ENCODE data around the gene IMPDH1.

The IMPDH1 gene

DNA sequence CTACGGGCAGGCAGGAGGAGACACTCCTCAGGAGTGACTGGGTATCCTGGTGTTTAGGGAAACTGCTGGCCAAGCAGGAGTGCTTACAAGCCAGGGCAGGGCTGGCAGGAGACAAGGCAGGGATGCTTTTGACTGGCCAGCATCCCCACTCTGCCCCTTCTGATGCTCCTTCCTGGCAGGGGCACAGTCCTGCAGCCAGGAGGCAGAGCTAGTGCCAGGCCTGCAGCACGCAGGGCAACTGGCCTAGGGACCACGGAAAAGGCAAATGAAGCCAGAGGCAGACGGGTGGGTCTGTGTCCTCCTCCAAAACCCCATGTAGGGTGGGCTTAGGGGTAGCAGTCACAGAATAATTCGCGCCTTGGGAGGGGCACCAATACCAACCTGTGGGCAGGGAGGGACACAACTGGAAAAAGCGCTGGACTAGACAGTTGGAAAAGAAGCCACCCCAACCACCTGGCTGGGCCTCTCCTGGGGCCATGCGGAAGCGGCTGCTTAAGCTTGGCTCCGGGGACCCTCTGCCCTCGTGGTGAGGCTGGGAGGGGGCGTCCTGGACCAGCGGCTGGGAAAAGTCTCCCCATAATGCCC is 4.8 kb downstream of the IMPDH1 start:
- DNase-seq = no peak

DNA sequence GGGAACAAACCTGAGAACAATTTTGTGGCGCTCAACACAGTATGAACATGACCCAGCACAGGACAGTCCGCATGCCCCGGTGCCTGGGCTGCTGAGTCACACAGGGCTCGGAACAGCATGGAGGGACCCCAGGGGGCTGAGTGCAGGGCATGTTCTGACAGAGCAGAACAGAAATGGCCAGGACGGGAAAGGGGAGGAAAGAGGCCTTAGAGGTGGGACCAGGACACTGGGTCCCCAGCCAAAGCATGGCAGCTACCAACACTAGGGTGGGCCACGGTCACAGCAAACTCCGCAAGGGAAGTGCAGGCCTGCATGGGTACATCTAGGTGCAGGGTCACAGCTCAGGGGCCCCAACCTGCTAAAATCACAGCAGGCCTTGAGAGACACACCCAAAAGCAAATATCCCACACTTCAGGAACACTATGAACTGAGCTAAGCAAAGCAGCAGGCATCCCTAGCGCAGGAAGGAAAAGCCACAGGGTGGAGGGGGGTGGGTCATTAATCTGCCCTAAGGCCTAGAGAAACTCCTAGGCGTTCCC is 5.6 kb downstream of the IMPDH1 start:
- no peak for DNase-seq

DNA sequence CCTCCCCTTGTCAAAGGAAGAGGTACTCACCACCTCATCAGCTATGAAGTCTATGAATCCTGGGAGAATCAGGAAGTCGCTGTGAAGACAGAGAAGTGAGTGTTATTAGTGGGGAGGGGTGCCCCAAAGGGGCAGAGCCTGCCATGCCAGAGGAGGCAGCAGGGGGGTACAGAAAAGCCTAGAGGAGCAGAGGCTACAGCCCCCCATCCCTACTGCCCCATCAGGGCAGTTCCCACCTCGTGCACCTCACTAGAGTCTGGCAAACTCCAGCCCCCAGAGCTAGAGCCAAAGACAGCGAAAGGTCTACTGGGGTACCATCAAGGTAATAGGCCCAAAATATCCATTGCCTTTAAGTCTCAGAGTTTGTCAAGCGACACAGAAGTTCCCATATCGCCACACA is 6.1 kb downstream of the IMPDH1 start:
- no peak for DNase-seq

DNA sequence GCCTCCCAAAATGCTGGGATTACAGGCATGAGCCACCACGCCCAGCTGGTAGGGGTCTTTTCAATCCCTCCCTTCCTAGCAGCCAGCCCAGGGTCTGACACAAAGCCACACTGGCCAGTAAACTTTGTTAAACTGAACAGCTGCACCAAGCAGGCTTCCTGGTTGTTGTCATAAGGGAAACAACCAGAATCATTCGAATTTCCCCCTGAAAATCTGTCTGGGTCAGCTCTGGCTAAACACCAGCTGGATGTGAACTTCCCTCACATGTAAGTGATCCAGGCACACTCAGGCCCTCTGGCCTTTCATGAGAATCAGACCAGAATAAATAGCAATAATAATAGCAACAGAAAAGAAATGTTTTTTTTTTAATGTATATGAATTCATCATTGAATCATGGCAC is 7.4 kb downstream of the IMPDH1 start:
- no peak for DNase-seq

DNA sequence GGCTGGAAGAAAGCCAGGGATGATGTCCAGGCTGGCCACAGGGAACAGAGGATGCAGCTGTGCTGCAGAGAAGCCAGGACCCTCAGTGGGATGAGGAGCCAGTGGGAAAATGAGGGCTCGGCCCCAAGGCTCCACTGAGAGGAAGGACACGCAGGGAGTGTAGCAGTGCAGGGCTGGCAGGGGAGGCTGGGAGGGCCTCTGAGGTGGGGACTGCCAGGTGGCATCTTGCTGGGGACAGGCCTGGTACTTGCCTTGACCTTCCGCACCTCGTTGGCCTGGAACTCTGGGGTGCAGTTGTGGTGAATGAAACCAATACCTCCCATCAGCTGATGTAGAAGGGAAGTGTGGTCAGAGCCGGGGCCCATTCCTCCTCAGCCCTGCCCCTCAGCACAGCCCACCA is 9.2 kb downstream of the IMPDH1 start:
- DNase-seq = no peak

- no peak for DNase-seq
Measured at GRCh38 chr7:128399991-128400390, 9.8 kb downstream of the IMPDH1 start.

- no peak for DNase-seq
Measured at GRCh38 chr7:128398841-128399135, 11.0 kb downstream of the IMPDH1 start.

DNA sequence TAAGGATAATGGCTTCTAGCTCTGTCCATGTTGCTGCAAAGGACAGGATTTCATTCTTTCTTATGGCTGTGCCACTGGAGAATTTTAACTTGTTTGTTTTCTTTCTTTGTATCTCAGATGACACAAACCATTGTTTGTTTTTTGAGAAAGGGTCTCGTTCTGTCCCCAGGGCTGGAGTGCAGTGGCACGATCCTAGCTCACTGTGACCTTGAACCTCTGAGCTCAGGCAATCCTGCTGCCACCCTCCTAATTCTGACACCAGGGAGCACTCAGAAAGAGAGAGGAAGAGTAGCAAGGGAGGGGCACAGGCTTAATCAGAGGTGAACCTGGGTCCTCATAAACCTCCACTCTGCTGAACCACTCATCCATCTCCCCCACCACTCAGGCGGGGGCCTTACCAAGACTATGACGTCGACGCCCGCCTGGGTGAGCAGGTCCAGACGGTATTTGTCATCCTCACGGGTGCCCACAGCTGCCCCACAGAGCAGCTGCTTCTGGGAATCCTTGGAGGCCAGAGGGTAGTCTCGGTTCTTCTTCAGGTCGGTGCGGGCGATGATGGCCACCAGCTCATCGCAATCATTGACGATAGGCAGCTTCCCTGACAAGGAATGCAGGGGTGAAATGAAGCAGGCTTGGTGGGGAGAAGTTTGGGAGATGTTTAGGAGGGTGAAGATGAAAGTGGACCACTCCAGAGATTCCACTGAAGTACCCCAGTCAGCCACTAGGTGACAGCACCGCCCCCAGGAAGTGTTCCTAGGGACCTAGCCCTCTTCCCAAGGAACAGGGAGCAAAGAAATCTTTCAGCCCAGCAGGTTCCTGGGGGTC is 11.6 kb downstream of the IMPDH1 start:
- DNase-seq = no peak

DNA sequence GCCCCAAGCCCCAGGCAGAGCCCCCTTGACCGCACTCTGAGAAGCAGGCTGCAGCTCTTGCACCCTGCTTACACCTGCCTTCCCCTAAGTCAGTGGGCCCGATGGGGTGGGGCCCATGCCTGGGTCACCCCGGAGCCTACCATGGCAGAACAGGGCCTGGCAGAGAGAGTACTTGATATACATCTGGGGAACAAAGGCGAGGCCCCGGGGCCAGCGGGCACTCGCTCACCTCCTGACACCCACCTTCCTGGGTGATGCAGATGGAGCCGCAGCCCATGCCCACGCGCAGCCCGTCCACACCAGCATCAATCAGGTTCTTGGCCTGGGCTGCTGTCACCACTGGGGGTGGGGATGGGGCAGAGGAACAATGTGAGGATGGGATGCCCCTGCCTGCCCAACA is 13.4 kb downstream of the IMPDH1 start:
- DNase-seq = no peak

DNA sequence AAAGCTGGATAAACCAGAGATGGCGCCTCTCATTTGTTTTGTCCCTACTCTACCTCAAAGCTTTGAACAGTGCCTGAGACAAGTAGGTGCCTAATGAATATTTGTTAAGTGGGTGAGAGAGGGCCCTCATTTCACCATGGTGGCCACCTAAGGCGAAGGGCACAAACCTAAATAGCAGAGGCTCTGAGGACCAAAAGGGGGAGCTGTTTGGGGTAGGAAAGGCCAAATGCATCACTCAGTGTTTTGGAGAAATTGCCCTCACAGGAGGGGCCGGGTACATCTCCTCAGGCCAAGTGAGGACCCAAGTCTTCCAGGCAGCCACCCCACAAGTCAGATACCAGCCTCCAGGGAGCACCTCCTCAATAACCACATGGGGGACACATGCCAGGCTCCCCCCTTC is 14.0 kb downstream of the IMPDH1 start:
- no peak for DNase-seq

DNA sequence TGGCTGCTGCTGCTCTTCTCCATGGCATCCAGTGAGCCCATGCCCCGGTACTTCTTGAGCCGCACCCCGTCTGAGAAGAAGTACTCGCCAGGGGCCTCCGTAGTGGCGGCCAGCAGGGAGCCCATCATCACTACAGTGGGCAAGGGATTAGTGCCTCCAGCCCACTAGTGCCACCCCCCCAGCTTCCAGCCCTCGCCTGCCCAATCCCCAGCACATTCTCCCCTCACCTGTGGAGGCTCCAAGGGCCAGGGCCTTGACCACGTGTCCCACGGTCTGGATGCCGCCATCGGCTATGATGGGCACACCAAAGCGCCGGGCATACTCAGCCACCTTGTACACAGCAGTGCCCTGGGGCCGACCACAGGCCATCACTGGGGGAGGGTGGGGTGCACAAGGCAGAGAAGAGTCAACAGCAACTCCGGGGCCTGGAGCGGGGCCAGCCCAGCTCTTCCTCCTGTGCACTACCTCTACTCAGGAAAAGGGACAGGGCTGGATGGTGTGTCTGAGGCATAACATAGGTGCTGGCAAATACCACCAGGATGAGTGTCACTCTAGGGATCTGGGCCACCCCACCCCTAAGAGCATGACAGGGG is 14.8 kb downstream of the IMPDH1 start:
- no peak for DNase-seq

- no peak for DNase-seq
Measured at GRCh38 chr7:128393526-128394330, 16.1 kb downstream of the IMPDH1 start.

GRCh38 chr7:128392446-128393327 is 17.1 kb downstream of the IMPDH1 start:
- DNase-seq = no peak

- no peak for DNase-seq
Measured at GRCh38 chr7:128391805-128392204, 18.0 kb downstream of the IMPDH1 start.

DNA sequence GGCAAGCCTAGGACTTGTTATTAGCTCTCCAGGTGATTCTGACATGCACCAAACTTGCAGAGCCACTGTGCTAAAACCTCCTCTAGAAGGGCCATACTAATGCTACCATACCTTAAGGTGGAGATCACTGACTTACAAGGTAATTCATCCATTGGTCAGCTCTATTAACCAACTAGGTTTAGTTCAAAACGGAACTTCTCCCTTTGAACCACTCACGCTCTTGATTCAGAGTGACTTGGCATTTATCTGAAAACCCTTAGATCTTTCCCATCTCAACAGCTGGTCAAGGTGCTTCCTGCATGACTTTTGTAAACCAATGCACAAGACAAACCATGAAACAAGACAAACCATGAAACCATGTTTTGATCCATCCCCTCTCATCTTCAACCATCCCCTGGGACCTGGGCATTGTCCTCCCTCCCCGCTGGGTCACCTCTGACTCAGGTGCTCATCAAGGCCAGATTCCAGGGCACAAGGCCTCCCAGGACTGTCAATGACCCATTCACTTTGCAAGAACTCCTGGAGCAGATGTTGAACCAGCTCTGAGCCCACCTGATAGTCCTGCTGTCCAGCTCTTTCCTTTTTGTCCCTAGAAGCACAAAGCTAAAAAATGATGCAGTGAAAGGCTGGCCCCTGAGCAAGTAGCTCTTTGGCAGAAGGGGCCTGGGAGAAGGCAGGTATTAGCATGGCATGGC is 18.8 kb downstream of the IMPDH1 start:
- DNase-seq = no peak

DNA sequence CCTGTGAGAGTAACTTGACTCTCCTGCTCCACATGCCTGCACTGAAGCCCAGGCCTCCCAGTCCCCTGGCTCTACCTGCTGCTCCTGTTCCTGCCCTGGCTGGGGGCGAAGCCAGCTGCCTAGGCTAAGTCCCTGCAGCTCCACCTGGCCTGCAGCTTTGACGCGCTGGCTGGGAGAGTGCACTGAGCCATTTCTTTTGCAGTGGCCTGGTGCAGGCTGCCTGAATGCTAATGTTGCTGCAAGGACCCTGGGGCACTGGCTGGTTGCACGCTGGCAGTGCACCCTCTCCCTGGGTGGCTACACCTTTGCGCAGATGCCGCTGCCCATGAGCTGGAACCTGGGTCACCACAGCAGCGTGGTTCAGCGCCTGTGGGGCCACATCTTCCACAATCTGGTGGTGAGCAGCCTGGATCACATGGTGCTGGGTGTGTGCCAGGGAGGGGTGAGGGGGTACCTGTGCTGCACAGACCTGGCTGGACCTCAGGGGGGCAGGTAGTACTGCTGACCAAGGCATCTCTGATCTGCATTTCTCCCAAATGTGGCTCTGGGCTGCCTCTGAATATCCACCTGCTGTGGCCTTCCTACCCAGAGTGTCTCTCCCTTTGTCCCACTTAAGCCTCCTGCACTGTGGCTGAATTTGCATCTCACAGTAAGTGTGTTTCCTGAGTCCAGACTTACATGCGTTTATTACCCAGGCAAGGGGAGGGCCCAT is 20.0 kb downstream of the IMPDH1 start:
- no peak for DNase-seq

- DNase-seq = no peak
Measured at GRCh38 chr7:128389085-128389617, 20.6 kb downstream of the IMPDH1 start.

DNA sequence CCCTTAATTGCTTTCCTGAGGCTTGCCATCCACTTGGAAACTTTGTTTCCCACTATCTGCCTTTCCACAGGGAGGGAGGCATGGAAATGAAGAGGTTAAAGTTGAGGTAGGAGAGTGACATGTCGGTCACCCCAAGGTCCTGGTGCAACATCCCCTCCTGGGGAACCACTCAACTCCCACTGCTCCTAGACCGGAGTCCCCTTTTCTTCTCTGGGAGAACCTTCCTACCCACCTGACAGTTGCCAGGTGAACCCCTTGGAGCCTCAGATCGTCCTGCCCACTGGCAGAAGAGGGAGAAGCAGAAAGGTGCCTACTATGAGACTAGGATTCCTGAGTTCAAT is 21.7 kb downstream of the IMPDH1 start:
- DNase-seq = no peak

- DNase-seq = no peak
Measured at GRCh38 chr7:128387216-128388144, 22.3 kb downstream of the IMPDH1 start.

Data from SIG-M5 (cell line).